Glutamatergic neuron (in vitro differentiated cells): ENCODE results near the gene SUSD4. TPM values are rescaled to one million over a fixed set of nuclear protein-coding genes. Genes with fewer than 3 reads are reported as not detected.

Experiments
- DNase-seq: peaks from one replicate; pipeline ENCODE4 v3.0.0; 2022
- H3K27ac Mint-ChIP-seq: one replicate; pipeline ENCODE4 v1.8.0; 2020; ENCODE audit warnings: mild to moderate bottlenecking, mixed read lengths, inconsistent platforms; ENCODE audit not compliant: unreplicated experiment
- H3K27me3 Mint-ChIP-seq: one replicate; pipeline ENCODE4 v1.8.0; 2020; ENCODE audit warnings: mild to moderate bottlenecking, moderate library complexity, mixed read lengths, inconsistent platforms; ENCODE audit not compliant: unreplicated experiment
- H3K36me3 Mint-ChIP-seq: one replicate; pipeline ENCODE4 v1.8.0; 2020; ENCODE audit warnings: mild to moderate bottlenecking, mixed read lengths, inconsistent platforms; ENCODE audit not compliant: unreplicated experiment
- H3K4me1 Mint-ChIP-seq: one replicate; pipeline ENCODE4 v1.8.0; 2020; ENCODE audit warnings: mild to moderate bottlenecking, low read depth, mixed read lengths, inconsistent platforms; ENCODE audit not compliant: unreplicated experiment
- H3K4me3 Mint-ChIP-seq: one replicate; pipeline ENCODE4 v1.8.0; 2020; ENCODE audit warnings: mild to moderate bottlenecking, mixed read lengths, inconsistent platforms; ENCODE audit not compliant: unreplicated experiment
- H3K9me3 Mint-ChIP-seq: one replicate; pipeline ENCODE4 v1.8.0; 2020; ENCODE audit warnings: mild to moderate bottlenecking, moderate library complexity, mixed read lengths, inconsistent platforms; ENCODE audit not compliant: unreplicated experiment
- total RNA-seq: library from RNA; stranded (reverse); fragmentation: NEBNext Ultra II Directional; extraction: Animal tissue kit (Norgen Biotek cat#: 25700); gene quantifications from one replicate; pipeline ENCODE4 v1.2.1, GENCODE V29; 2021; ENCODE audit not compliant: unreplicated experiment
- TF ChIP-seq, protein P1 (sequence below): fragments of 200-600 bp; sonication (generic); IDR thresholded peaks from one replicate; pipeline ENCODE4 v1.5.0; 2021; ENCODE audit not compliant: partially characterized antibody, unreplicated experiment

SUSD4 gene
- total RNA-seq, 1 donor from 2014 or later = 0.47 TPM

DNA sequence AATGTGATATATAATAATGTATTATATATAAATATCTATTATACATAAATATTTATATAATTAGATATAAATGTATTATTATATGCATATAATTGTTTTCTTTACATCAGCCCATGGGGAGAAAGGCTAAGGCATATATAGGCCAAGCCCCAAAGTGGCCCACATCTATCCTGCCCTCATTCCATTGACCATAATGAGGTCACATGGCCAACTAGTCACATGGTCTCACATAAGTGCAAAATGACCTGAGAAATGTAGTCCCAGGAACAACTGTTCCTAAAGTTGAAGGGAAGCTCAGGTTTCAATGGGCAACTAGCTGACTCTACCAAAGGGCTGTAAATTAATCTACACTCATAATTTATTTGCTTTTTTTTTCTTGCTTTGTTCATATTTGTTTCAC, 14.8 kb upstream of the SUSD4 start:
- Mint-ChIP-seq H3K4me1 (no peaks in the 10 kb centered on the region), H3K36me3 (peaks cover 5% of the 10 kb centered on the region), H3K27me3 (peaks cover 4% of the 10 kb centered on the region)

GRCh38 chr1:223374064-223374610, 10.2 kb upstream of the SUSD4 start:
- H3K36me3 Mint-ChIP-seq = peaks cover 5% of the 10 kb centered on the region
- no peaks in the 10 kb centered on the region for H3K4me1 Mint-ChIP-seq
- TF ChIP-seq, protein P1, sequence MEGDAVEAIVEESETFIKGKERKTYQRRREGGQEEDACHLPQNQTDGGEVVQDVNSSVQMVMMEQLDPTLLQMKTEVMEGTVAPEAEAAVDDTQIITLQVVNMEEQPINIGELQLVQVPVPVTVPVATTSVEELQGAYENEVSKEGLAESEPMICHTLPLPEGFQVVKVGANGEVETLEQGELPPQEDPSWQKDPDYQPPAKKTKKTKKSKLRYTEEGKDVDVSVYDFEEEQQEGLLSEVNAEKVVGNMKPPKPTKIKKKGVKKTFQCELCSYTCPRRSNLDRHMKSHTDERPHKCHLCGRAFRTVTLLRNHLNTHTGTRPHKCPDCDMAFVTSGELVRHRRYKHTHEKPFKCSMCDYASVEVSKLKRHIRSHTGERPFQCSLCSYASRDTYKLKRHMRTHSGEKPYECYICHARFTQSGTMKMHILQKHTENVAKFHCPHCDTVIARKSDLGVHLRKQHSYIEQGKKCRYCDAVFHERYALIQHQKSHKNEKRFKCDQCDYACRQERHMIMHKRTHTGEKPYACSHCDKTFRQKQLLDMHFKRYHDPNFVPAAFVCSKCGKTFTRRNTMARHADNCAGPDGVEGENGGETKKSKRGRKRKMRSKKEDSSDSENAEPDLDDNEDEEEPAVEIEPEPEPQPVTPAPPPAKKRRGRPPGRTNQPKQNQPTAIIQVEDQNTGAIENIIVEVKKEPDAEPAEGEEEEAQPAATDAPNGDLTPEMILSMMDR = no peak
- H3K27me3 Mint-ChIP-seq = peaks cover 3% of the 10 kb centered on the region
- H3K9me3 Mint-ChIP-seq = peaks cover 2% of the 10 kb centered on the region
- no peak overlapping the region for H3K27ac Mint-ChIP-seq
- H3K4me3 Mint-ChIP-seq = no peak overlapping the region
- DNase-seq = no peak

More for the DNA sequence above, 14.8 kb upstream of the SUSD4 start:
- H3K4me3 Mint-ChIP-seq = no peak overlapping the region
- no peak for DNase-seq
- H3K27ac Mint-ChIP-seq = no peak overlapping the region
- H3K9me3 Mint-ChIP-seq = peaks cover 2% of the 10 kb centered on the region
- TF ChIP-seq, protein P1 = no peak

- TF ChIP-seq, protein P1 = no peak
- DNase-seq = peak; percentile 48
- Mint-ChIP-seq H3K4me3 (peak overlapping the region; percentile 75), H3K36me3 (peaks cover 4% of the 10 kb centered on the region), H3K27ac (no peak overlapping the region), H3K9me3 (no peaks in the 10 kb centered on the region), H3K4me1 (peaks cover 6% of the 10 kb centered on the region), H3K27me3 (peaks cover 14% of the 10 kb centered on the region)
Observed at GRCh38 chr1:223364685-223365382, 858 bp upstream of the SUSD4 start.

- Mint-ChIP-seq H3K9me3 (peaks cover 1% of the 10 kb centered on the region), H3K4me1 (peaks cover 6% of the 10 kb centered on the region), H3K27ac (peak overlapping the region; percentile 22), H3K4me3 (peak overlapping the region; percentile 88), H3K36me3 (peaks cover 4% of the 10 kb centered on the region), H3K27me3 (peaks cover 14% of the 10 kb centered on the region)
- TF ChIP-seq, protein P1 = no peak
- peak; percentile 67 for DNase-seq
Observed at GRCh38 chr1:223363057-223363855, 720 bp downstream of the SUSD4 start.
